ENCODE measurements around the gene XIRP1. TPM values are rescaled to one million over a fixed set of nuclear protein-coding genes. Genes with fewer than 3 reads are reported as not detected.

Gene XIRP1
- polyA plus RNA-seq, 1 experiment, result 0.04 TPM

GRCh38 chr3:39150803-39151631 lies 41.4 kb downstream of the XIRP1 start:
- ChIA-PET CTCF (interaction anchor here (0.6 to 1.7 kb wide), 7 partner anchors 11 to 141 kb away, joined by 3 to 6 read pairs (median 3); no protein-coding TSS in a partner anchor), POLR2A (interaction anchor here (1.0 kb wide), 1 partner anchor 27 kb away, joined by 3 read pairs; no protein-coding TSS in a partner anchor)
- Histone ChIP-seq H3K27me3 (ENCODE audit: control insufficient read depth, insufficient read depth, low read length) (no peaks in the 10 kb centered on the region), H3K4me3 (ENCODE audit: low read depth, low read length) (peak overlapping the region; percentile 91), H3K36me3 (ENCODE audit: control insufficient read depth, insufficient read depth, low read length) (peaks cover 3% of the 10 kb centered on the region)
- TF ChIP-seq, protein P1, sequence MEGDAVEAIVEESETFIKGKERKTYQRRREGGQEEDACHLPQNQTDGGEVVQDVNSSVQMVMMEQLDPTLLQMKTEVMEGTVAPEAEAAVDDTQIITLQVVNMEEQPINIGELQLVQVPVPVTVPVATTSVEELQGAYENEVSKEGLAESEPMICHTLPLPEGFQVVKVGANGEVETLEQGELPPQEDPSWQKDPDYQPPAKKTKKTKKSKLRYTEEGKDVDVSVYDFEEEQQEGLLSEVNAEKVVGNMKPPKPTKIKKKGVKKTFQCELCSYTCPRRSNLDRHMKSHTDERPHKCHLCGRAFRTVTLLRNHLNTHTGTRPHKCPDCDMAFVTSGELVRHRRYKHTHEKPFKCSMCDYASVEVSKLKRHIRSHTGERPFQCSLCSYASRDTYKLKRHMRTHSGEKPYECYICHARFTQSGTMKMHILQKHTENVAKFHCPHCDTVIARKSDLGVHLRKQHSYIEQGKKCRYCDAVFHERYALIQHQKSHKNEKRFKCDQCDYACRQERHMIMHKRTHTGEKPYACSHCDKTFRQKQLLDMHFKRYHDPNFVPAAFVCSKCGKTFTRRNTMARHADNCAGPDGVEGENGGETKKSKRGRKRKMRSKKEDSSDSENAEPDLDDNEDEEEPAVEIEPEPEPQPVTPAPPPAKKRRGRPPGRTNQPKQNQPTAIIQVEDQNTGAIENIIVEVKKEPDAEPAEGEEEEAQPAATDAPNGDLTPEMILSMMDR (IDR thresholded peaks at IDR 0.05; ENCODE audit: insufficient read depth, low read depth, low read length), result no peak
- peak; percentile 82 for DNase-seq (ENCODE audit: low read depth)

- POLR2A ChIA-PET, result no interaction called here
- Histone ChIP-seq H3K36me3 (ENCODE audit: control insufficient read depth, insufficient read depth, low read length) (peaks cover 4% of the 10 kb centered on the region), H3K27me3 (ENCODE audit: control insufficient read depth, insufficient read depth, low read length) (no peaks in the 10 kb centered on the region), H3K4me3 (ENCODE audit: low read depth, low read length) (peak overlapping the region; percentile 91)
- DNase-seq (ENCODE audit: low read depth), result no peak
- CTCF ChIA-PET, result interaction anchor here (0.6 to 1.7 kb wide), 9 partner anchors 19 to 142 kb away, joined by 3 to 6 read pairs (median 3); partner anchors contain the start of gene XIRP1
- TF ChIP-seq, protein P1 (IDR thresholded peaks at IDR 0.05; ENCODE audit: insufficient read depth, low read depth, low read length), result peak; percentile 10; the same call in 1 of the 2 replicates
Measured at GRCh38 chr3:39150148-39150802, 42.1 kb downstream of the XIRP1 start.

DNA sequence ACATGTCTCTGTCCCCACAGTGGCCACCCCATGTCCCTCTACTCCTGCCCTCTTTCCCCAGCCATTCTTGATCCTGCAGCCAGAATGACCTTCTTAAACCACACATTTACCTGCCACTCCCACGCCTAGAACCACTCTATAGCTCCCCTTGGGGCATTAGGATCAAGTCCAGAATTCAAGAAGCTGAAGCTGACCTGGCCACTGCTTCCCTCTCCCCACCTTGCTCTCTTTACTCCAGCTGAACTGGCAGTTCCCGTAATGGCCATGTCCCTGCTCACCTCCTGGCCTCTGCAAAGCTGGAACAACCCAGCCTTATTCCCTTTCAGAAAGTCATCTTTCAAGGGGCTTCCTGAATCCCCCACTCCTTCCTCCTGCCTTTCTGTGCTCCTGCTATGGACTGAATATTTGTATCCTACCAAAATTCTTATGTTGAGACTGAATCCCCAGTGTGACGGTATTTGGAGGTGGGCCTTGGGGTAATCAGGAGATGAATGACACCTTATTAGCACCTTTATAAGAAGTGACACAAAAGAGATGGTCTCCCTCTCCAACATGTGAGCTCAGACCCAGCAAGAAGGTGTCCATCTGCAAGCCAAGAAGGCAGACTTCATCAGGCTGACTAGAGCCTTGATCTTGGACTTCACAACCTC lies 42.8 kb downstream of the XIRP1 start:
- DNase-seq (ENCODE audit: low read depth), result no peak
- Histone ChIP-seq H3K36me3 (ENCODE audit: control insufficient read depth, insufficient read depth, low read length) (peaks cover 8% of the 10 kb centered on the region), H3K27me3 (ENCODE audit: control insufficient read depth, insufficient read depth, low read length) (no peaks in the 10 kb centered on the region), H3K4me3 (ENCODE audit: low read depth, low read length) (no peak overlapping the region)
- TF ChIP-seq, protein P1 (IDR thresholded peaks at IDR 0.05; ENCODE audit: insufficient read depth, low read depth, low read length), result no peak
- ChIA-PET POLR2A (interaction anchor here (1.0 kb wide), 1 partner anchor 28 kb away, joined by 5 read pairs; no protein-coding TSS in a partner anchor), CTCF (interaction anchor here (0.8 to 7.1 kb wide), 7 partner anchors 19 to 43 kb away, joined by 3 to 66 read pairs (median 3); partner anchors contain the start of gene XIRP1)

- Histone ChIP-seq H3K27me3 (ENCODE audit: control insufficient read depth, insufficient read depth, low read length) (no peaks in the 10 kb centered on the region), H3K36me3 (ENCODE audit: control insufficient read depth, insufficient read depth, low read length) (peaks cover 11% of the 10 kb centered on the region), H3K4me3 (ENCODE audit: low read depth, low read length) (no peak overlapping the region)
- CTCF ChIA-PET, result interaction anchor here (0.6 to 7.1 kb wide), 2 partner anchors 20 to 40 kb away, joined by 3 to 66 read pairs; no protein-coding TSS in a partner anchor
- POLR2A ChIA-PET, result interaction anchor here (1.0 kb wide), 1 partner anchor 29 kb away, joined by 5 read pairs; no protein-coding TSS in a partner anchor
- TF ChIP-seq, protein P1 (IDR thresholded peaks at IDR 0.05; ENCODE audit: insufficient read depth, low read depth, low read length), result no peak
- no peak for DNase-seq (ENCODE audit: low read depth)
Measured at GRCh38 chr3:39149059-39149455, 43.3 kb downstream of the XIRP1 start.

Data from BJ (cell line).